K562 (cell line): ENCODE data around the gene PCP4L1. TPM values are rescaled to one million over a fixed set of nuclear protein-coding genes. Genes with fewer than 3 reads are reported as not detected.

Experiments used
- ARID2 ChIP-seq: fragments of 450-650 bp; IDR thresholded peaks from 2 replicates; pipeline ENCODE4 v1.6.1; 2017; ENCODE audit warnings: antibody characterized with exemption, mild to moderate bottlenecking
- BHLHE40 ChIP-seq: IDR thresholded peaks from 2 replicates; pipeline ENCODE4 v1.6.1; 2011; ENCODE audit warnings: low read length, improper control_type of control experiment
- BRD4 ChIP-seq: fragments of 200-600 bp; sonication (generic); IDR thresholded peaks from 2 replicates; pipeline ENCODE4 v1.6.1; 2017; ENCODE audit warnings: inconsistent platforms
- KLF10 ChIP-seq: fragments of 250-450 bp; sonication (Bioruptor Pico); IDR thresholded peaks from 2 replicates; pipeline ENCODE4 v1.6.1; 2021; ENCODE audit warnings: matching md5 sums
- MCM2 ChIP-seq: fragments of 450-650 bp; IDR thresholded peaks from 2 replicates; pipeline ENCODE4 v1.6.1; 2017; ENCODE audit warnings: low read depth, mild to moderate bottlenecking
- MEF2D ChIP-seq: conservative IDR thresholded peaks from 2 replicates; pipeline ENCODE4 v1.6.1; 2016; ENCODE audit warnings: low read depth, missing genetic modification characterization, missing compliant biosample characterization
- NEUROD1 ChIP-seq: fragments of 150-350 bp; IDR thresholded peaks from 2 replicates; pipeline ENCODE4 v1.6.1; 2014; ENCODE audit warnings: borderline replicate concordance, low read length, low read depth; ENCODE audit not compliant: partially characterized antibody
- NFXL1 ChIP-seq: fragments of 450-650 bp; formaldehyde crosslinking; IDR thresholded peaks from 2 replicates; pipeline ENCODE4 v1.4.0; 2021; ENCODE audit warnings: mild to moderate bottlenecking
- NFYB ChIP-seq: IDR thresholded peaks from 2 replicates; pipeline ENCODE4 v1.6.1; 2011; ENCODE audit warnings: mild to moderate bottlenecking, moderate library complexity; ENCODE audit not compliant: insufficient read length; ENCODE audit errors: extremely low read depth
- RBM14 ChIP-seq: fragments of 200-400 bp; formaldehyde crosslinking; IDR thresholded peaks from 2 replicates; pipeline ENCODE4 v1.6.1; 2018; ENCODE audit warnings: low read depth, mild to moderate bottlenecking, low read length, moderate library complexity, borderline replicate concordance; ENCODE audit not compliant: insufficient read depth
- RFX5 ChIP-seq: IDR thresholded peaks from 2 replicates; pipeline ENCODE4 v1.6.1; 2011; ENCODE audit warnings: low read depth, mild to moderate bottlenecking, improper control_type of control experiment, low read length
- SAFB2 ChIP-seq: fragments of 200-400 bp; formaldehyde crosslinking; IDR thresholded peaks from 2 replicates; pipeline ENCODE4 v1.6.1; 2018; ENCODE audit warnings: borderline replicate concordance, low read length, low read depth, moderate library complexity; ENCODE audit not compliant: severe bottlenecking
- SIX5 ChIP-seq, 2 experiments: IDR thresholded peaks; 2 replicates each; pipeline ENCODE4 v1.6.1; 2011; ENCODE audit warnings: low read length in 2 of 2, borderline replicate concordance in 1 of 2, low read depth in 1 of 2, mild to moderate bottlenecking in 1 of 2, moderate library complexity in 1 of 2; ENCODE audit not compliant: insufficient read depth in 1 of 2
- TBL1XR1 ChIP-seq, 2 experiments: IDR thresholded peaks; 2 replicates each; pipeline ENCODE4 v1.6.1; 2012; ENCODE audit warnings: improper control_type of control experiment in 2 of 2, low read length in 2 of 2, mild to moderate bottlenecking in 1 of 2
- TCF7 ChIP-seq: sonication (generic); IDR thresholded peaks from 2 replicates; pipeline ENCODE4 v1.6.1; 2016; ENCODE audit warnings: antibody characterized with exemption, borderline replicate concordance
- ZBTB40 ChIP-seq, 2 experiments: fragments of 450-650 bp in 1 of 2; sonication (generic) in 1 of 2; formaldehyde crosslinking in 1 of 2; IDR thresholded peaks; 2 replicates each; pipeline versions ENCODE4 v1.7.1 to v1.9.0; 2016 to 2022; ENCODE audit warnings: inconsistent platforms in 1 of 2, mild to moderate bottlenecking in 1 of 2, missing genetic modification reagents in 1 of 2
- ZNF3 ChIP-seq: fragments of 250-450 bp; sonication (Bioruptor Pico); IDR thresholded peaks from 2 replicates; pipeline ENCODE4 v1.5.0; 2021; ENCODE audit warnings: mild to moderate bottlenecking, moderate library complexity
- ZNF324 ChIP-seq: fragments of 250-450 bp; sonication (Bioruptor Pico); IDR thresholded peaks from 2 replicates; pipeline ENCODE4 v1.4.0; 2020; ENCODE audit warnings: mild to moderate bottlenecking
- ZNF408 ChIP-seq: fragments of 250-450 bp; sonication (Bioruptor Pico); IDR thresholded peaks from 2 replicates; pipeline ENCODE4 v1.4.0; 2020; ENCODE audit warnings: low read depth, mild to moderate bottlenecking, moderate library complexity
- polyA plus RNA-seq, 8 experiments: library from polyadenylated mRNA; depleted of rRNA in 4 of 8; stranded (reverse) in 5 of 8; unstranded in 3 of 8; fragments of >200 nt; fragmentation: Nextera tagmentation in 2 of 8; fragmentation: Illumina TruSeq in 1 of 8; extraction: Ambion mirVana in 2 of 8; extraction: Trizol in 1 of 8; gene quantifications; 2 replicates each; pipeline versions ENCODE4 v1.2.1 to v1.2.3, GENCODE V29; 2011 to 2014; ENCODE audit warnings: inconsistent platforms in 1 of 8, missing spikeins in 1 of 8
- total RNA-seq, 7 experiments: library from RNA; depleted of rRNA in 6 of 7; stranded (reverse); fragments of >200 nt in 6 of 7; fragmentation: Illumina TruSeq in 2 of 7; extraction: Trizol in 2 of 7; gene quantifications; 2 replicates each; pipeline versions ENCODE4 v1.2.1 to v1.2.3, GENCODE V29; 2011 to 2021; ENCODE audit warnings: low replicate concordance in 1 of 7

Gene PCP4L1
- total and polyA plus RNA-seq, 9 of the 15 experiments (the other 6 are each of a cell fraction or from before 2014, with no cell fraction given) = not detected

- TF ChIP-seq ZBTB40 (IDR thresholded peaks at IDR 0.05) = peak; percentile 11; the same call in 1 of the 2 replicates
- TF ChIP-seq ZBTB40 (CRISPR knock-in tag; IDR thresholded peaks at IDR 0.05) = no peak
- no peak for TF ChIP-seq ARID2
- TF ChIP-seq KLF10 (CRISPR knock-in tag) = no peak
- 0 out of 2 replicates have a peak, but pooled peaks have one; percentile 3 for TF ChIP-seq BHLHE40
- peak; percentile 82 for TF ChIP-seq NEUROD1
- no peak for TF ChIP-seq ZNF3
- TF ChIP-seq TCF7 = no peak; the same call in 1 of the 2 replicates
- TF ChIP-seq RBM14 = no peak
- no peak for TF ChIP-seq MCM2
- TF ChIP-seq SAFB2 = no peak
- no peak for TF ChIP-seq ZNF324 (CRISPR knock-in tag)
- TF ChIP-seq RFX5 = no peak
- no peak for TF ChIP-seq BRD4
- no peak for TF ChIP-seq ZNF408 (CRISPR knock-in tag)
- peak; percentile 40 to 56; a peak in 3 of 4 replicates for TF ChIP-seq SIX5 (IDR thresholded peaks at IDR 0.05; ENCODE audit: borderline replicate concordance in 1 of 2, insufficient read depth in 1 of 2, low read depth in 1 of 2, low read length in 2 of 2)
- peak; percentile 86 for TF ChIP-seq NFYB
- no peak for TF ChIP-seq MEF2D (tag)
- TF ChIP-seq TBL1XR1 (IDR thresholded peaks at IDR 0.05; ENCODE audit: low read length in 2 of 2) = no peak
- TF ChIP-seq NFXL1 (CRISPR knock-in tag) = no peak
Observed at GRCh38 chr1:161225534-161226319, 32.8 kb upstream of the PCP4L1 start, which contains the start of gene TOMM40L (continued).
